ENCODE results near the gene ABR.
A peak's percentile ranks its signal among the peaks of the same experiment; 100 is the strongest.
"Not testable (repeated sequence)": the region's sequence is repeated elsewhere in the genome, so short reads cannot be mapped to it uniquely, and the experiment has no call there.

The ABR gene

GRCh38 chr17:1071103-1071825 lies 108.5 kb downstream of the ABR start:
- no peak for DNase-seq (ENCODE audit: low read depth)

DNA sequence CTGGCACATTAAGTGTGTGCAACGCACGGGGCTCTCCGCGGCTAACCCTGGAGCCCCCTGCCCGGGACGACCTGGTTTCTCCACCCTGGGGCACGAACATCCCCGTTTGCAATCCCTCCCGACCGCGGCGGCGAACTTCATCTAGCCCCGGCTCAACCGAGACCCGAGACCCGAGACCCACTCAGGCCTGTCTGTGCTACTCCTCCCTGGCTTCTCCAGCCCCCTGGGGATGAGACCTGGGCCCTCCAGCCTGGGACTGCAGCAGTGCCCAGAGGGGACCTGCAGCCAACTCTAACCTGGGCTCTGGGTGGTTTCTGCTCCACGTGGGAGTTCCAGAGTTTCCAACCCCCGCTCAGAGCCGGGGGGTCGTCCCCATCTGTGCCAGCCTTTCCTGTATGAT lies 109.4 kb downstream of the ABR start:
- DNase-seq (ENCODE audit: low read depth) = no peak

- no peak for DNase-seq (ENCODE audit: low read depth)
Measured at GRCh38 chr17:1069847-1070246, 109.9 kb downstream of the ABR start.

DNA sequence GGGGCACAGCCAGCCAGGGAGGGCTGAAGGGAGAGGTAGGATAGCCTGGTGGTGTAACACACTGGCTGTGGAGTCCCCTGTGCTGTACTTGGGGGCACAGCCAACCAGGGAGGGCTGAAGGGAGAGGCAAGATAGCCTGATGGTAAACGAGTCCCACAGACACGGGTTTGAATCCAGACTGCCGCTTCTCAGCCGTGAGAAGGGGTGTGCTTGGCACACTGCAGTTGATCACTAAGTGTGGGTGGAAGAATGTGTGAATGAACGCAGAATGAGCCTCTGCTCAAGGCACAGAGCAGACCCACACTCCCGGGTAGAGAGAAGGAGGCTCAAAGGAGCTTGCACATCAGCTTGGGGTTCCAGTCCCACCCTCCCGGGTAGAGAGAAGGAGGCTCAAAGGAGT lies 111.4 kb downstream of the ABR start:
- no peak for DNase-seq (ENCODE audit: low read depth)

DNA sequence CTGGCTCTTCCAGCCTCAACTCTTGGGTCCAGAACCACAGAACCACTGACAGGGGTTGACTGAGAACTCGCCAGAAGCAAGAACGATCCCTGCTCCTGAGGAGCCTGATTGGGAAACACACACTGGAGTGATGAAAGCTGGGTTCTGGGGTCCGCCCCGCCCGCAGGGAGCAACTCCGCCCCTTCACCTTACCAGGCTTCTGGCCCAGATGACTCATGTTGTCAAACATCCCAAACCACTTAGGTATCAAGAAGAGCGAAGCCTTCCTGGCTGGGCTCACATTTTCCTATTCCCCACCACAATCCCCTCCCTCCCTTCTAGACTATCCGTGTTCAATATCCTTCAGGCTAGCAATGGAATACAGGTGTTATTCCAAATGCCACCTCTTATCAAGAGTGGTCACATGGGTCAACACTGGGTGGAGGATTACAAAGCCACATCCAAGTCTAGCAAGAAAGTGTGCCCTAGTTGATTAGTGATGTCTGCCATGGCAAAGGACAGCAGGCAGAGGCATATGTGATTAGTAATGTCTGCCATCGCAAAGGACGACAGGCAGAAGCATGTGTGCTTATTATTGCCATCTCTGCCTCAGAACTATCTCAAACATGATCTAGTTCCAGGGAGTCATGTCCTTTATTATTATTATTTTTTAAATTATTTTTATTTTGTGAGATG lies 112.4 kb downstream of the ABR start:
- DNase-seq (ENCODE audit: low read depth) = no peak

- not testable (repeated sequence) for DNase-seq (ENCODE audit: low read depth)
Measured at GRCh38 chr17:1065416-1065815, 114.4 kb downstream of the ABR start.

GRCh38 chr17:1060991-1061390 lies 118.8 kb downstream of the ABR start:
- peak; percentile 99 for DNase-seq (ENCODE audit: low read depth)

GRCh38 chr17:1059131-1059795 lies 120.5 kb downstream of the ABR start:
- DNase-seq (ENCODE audit: low read depth) = no peak

DNA sequence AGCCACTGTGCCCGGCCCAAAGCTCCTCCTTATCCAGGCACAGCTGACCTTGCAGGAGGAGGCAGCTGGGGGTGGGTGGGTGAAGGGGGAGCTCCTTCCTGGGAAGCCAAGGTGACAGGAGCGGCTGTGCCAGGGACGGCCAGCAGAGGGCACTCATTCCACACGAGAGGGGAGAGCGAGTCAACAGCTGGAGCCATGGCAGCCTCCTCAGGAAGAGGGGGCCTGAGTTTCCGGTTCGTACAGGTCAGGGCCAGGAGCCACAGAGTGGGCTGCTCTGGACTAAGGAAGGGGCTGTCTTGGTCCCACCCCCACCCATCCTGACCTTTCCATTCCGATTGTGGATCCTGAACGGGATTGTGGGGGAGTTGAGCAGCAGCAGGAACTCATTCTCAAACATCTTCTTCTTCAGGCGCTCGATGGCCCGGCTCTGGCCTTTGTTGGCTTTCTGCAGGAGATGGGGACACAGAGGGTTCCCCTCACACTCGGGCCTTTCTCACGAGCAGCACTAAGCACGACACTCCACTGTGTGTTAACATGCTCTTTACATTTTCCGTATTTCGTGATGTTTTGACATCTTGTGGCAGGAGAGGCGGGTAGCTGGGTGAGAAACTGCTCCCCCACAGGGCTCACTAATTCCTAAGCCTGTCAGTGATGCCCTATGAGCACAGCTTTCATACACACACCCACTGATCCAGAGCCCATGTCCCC lies 121.2 kb downstream of the ABR start:
- peak; percentile 74 for DNase-seq (ENCODE audit: low read depth)

DNA sequence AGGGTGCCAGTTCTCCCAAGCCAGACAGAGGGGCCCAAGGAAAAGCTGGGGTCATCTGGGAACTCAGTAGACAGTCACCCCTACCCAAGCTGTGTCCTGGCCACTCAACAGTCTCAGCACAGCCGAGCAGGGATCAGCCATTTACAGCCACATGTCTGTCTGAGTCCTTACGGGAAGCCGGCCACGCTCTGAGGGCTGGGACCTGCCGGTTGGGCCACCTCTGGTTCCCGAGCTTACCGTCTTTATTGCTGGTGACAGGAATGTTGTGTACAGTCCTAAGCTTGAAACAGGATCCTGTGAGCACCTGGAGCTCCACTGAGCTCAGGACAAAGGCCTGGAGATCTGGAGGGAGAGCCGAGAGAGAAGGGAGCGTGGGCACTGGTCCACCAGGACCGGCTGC lies 123.0 kb downstream of the ABR start:
- DNase-seq (ENCODE audit: low read depth) = no peak

DNA sequence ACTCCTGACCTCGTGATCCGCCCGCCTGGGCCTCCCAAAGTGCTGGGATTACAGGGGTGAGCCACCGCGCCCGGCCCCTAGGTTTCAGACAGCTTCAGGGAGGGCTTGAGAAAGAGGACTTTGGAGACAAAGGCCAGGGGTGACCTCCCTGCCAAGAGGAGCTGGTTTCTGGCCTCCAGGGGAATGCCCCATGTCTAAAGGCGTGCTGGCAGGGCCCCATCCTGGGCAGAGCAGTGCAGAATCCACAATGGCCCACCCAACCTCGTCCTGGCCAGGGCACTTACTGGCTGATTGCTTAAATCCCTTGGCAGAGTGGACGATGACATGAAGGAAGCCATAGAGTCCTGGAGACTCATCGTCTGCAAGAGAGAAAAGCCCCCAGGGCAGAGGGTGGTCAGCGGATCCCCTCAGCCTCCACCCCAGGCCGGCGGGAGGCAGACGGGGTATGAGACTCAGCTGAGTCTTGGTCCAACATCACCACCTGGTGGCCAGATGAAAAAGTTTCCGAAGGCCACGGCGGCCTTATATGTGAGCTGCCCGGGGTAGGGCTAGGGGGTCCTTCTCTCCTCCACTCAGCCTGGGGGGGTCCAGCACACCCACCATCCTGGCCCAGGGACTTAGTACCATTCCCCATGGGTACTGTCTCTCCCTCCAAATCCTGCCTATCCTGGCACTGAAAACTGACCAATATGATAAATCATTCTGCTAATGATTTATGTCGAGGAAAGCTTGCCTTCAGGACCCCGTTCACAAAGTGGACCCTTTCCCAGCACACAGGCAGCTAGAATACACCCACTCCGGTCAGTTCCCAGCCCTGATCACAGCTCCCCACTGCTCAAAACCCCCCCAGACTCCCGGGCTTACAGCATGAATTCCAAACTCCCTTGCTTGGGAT lies 123.8 kb downstream of the ABR start:
- peak; percentile 67 for DNase-seq (ENCODE audit: low read depth)

DNA sequence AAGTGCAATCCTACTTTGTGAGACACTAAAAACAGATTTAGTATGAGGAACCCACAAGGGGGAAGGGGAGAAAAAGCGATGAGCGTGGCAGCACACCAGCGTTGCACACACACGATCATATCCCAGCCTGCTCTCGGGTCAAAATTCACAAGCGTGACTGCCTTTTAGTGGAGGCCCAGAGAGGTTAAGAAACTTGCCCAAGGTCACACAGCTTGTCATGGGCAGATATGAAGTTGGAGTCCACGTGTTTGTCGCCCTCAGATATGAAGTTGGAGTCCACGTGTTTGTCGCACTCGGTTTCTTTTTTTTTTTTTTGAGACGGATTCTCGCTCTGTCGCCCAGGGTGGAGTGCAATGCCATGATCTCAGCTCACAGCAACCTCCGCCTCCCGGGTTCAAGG lies 124.5 kb downstream of the ABR start:
- no peak for DNase-seq (ENCODE audit: low read depth)

- no peak for DNase-seq (ENCODE audit: low read depth)
Measured at GRCh38 chr17:1054656-1055055, 125.1 kb downstream of the ABR start.

DNA sequence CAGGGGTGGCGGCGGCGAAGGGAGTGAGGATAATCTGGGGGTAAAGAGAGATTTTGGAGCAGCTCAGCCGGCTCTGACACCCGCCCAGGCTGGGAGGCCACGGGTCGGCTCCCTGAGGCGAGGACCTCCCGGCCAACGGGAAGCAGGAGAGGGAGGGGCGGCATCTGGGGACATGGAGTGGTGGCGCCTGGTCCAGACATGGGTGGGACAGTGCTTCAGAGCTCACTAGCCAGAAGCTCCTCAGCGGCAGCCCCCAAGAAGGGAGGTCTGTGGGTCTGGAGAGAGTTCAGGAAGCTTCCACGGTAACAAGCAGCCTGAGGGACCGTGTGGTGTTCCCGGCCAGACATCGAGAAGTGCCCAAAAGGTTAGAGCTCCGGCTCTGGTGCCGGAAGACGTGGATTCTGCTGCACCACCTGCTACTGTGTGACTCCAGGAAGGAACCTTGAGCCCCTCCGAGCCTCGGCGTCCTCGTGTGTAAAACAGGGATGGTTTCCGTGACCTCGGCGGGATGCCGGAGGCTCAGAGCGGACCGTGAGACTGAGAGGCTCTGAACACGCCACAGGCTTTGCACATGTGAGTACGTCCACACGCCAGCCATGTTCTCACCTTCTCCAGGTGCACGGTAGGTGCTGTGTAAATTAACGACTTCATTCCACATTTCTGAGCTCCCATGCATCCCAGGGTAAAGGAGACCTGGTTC lies 126.0 kb downstream of the ABR start:
- DNase-seq (ENCODE audit: low read depth) = no peak

GRCh38 chr17:1050996-1051925 lies 128.5 kb downstream of the ABR start:
- no peak for DNase-seq (ENCODE audit: low read depth)

- no peak for DNase-seq (ENCODE audit: low read depth)
Measured at GRCh38 chr17:1050246-1050995, 129.4 kb downstream of the ABR start.

GRCh38 chr17:1049446-1050225 lies 130.1 kb downstream of the ABR start:
- DNase-seq (ENCODE audit: low read depth) = no peak

GRCh38 chr17:1048516-1049115 lies 131.2 kb downstream of the ABR start:
- DNase-seq (ENCODE audit: low read depth) = not testable (repeated sequence)

Measured in ELR (cell line).